T-helper 2 cell (primary cell): ENCODE results near the gene BCL2.

Source experiments
- DNase-seq, 5 experiments: peaks; one replicate each; pipeline versions ENCODE4 v3.0.0 to v3.0.0-alpha.2; 2012 to 2022

BCL2 gene

DNA sequence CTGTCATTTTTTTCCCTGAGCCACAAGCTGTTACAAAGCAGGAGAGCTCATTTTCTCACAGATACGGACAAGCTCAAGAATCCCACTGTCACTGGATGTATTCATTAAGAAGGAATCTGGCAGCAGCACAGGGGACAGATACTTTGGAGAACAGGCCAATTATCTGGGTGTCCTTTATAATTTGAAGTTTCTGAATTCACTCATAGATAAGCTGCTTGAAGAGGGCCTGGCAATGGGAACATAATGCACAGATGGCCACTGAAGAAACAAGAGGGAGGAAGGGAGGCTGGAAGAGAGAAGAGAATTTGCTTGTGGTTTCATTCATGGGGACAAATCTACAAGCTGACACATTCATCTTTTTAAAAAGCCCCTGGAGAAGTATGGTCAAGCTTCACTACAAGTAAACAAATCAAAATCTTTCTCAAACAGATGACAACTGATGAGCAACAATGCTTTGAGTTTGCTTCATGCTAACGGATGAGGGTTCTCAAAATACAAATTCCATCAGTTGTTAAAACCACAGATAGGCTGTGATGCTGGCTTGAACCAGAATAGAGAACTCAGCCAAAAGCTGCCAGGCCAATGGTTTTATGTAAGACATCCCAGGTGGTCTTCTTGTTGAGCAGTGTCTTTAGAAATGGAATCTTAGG lies 11.9 kb downstream of the BCL2 start:
- DNase-seq: no peak

DNA sequence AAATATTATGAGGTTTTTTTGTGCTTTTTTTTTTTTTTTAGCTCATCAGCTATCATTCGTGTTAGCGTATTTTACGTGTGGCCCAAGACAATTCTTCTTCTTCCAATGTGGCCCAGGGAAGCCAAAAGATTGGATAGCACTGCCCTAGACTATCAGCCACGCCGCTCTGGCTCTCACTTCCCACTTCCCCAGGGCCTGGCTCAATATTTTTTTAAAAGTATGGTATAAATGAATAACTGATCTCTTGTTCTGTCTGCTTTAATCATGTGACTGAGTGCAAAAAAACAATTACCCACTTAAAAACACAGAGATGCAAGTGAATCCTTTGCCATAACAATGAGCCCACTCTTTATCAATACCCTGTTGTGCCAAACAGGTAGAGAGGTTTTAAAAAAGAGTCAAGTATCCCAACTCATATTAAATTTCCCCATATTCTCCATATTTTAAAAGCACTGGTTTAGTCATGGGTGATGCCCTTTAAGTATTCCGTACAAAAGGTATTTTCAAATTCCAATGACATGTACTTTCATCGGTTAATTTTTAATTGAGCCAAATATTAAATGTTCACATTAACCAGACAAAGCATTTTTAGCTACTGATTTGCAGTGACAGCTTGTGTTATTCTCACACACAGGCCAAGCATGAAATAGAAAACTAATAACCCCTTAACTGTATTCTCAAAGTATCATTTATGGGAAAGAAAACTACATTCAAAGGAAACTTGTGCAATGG lies 12.6 kb downstream of the BCL2 start:
- DNase-seq: no peak

DNA sequence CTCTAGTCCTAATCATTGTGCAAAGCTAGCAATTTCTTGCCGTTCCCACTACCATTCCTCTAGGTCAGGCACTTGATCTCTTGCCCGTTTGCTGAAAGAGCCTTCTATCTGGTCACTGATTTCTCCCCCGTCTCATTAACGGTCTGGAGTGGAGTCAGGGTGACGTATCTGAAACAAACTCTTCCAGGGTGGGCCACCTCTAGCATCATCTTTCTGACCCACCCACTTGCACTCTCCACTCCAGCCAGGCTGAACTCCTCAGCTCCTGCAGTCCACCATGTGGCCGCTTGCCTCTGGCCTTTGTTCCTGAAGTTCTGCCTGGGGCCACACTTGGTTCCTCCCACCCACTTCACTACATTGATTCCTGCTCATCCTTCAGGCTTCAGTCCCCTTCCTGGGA lies 13.3 kb downstream of the BCL2 start:
- DNase-seq: no peak

DNA sequence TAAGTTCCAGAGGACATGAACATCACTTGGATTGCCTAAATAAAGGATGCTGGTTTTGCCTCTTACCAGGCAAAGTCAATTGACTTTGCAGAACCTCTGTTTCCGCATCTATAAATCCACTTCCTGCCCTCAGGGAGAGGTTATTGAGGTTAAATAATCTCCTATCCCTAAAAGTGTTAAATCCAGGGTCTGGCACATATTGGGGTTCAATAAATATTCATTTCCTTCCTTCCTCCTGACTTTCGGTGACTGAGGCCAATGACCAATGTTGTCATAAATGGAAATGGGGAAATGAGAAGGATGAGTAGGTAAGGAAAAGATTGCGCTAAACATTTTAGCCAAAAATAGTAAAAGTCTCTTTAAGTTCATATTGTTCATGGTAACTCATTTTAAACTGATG lies 16.0 kb downstream of the BCL2 start:
- peak in 1 of 5 experiments; percentile 36 for DNase-seq

DNA sequence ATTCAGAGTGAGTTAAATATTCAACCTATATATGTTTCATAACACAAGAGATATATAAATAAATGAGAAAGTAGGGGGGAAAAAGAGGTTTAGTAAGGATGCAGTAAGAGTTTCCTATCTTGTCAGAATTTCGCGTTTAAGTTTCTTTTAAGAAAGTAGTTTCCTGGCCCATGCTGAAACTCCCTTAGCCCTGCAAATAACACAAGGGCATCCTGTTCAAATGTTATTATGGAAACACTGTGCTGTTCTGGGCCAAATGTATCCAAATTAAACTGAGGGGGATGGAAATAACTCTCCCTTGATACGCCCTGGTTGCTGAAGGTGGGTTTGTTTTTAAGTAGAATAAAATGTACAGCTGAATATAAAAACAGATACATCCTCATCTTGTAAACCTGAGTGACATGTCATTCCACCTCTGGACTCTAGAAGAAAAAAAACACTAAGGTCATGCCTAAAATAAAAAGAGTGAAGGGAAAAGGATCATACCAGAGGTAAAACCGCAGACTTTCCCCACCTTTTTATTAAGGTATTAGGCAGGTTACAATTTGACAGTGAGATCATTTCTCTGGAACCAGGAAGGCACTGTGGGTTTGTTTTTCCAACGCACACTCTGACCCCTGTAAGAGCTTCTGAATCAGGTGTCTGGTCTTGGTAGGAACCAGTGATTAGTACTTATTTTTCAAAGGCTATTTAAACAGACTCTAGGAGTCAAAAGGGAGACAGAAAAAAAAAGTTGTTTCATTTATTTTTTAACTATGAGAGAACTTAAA lies 16.7 kb downstream of the BCL2 start:
- no peak for DNase-seq

DNA sequence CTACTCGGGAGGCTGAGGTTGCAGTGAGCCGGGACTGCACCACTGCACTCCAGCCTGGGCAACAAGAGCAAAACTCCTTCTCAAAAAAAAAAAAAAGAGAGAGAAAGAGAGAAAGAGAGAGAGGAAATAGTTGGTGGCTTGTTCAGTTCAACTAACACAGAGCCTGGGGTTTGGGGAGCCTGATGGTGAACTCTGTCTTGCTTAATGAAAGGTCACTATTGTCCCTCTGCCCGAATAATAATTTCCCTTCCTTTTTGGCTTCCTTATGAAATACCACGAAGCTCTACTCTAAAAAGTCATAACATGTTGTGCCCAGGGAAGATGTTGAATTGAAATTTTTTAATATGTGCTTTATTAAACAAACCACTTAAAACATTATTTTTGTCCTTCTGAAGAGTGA lies 17.3 kb downstream of the BCL2 start:
- no peak for DNase-seq

DNA sequence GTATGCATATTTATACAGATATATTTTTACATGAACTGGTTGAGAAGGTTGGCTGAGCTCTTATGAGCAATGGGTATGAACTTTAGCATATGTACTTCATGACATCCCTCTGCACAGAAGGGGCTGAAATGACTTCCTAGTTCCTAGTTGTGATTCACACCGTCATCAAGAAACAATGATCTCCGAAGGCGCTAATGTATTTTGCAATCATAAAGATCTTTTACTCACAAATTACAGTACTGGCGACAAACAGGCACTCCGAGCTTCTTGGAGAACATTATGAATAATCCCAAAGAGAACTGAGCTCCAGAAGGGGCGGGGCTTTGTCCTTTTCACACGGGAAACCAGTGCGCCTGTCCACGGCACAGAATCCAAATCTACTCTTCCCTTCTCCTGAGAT lies 18.1 kb downstream of the BCL2 start:
- no peak for DNase-seq

DNA sequence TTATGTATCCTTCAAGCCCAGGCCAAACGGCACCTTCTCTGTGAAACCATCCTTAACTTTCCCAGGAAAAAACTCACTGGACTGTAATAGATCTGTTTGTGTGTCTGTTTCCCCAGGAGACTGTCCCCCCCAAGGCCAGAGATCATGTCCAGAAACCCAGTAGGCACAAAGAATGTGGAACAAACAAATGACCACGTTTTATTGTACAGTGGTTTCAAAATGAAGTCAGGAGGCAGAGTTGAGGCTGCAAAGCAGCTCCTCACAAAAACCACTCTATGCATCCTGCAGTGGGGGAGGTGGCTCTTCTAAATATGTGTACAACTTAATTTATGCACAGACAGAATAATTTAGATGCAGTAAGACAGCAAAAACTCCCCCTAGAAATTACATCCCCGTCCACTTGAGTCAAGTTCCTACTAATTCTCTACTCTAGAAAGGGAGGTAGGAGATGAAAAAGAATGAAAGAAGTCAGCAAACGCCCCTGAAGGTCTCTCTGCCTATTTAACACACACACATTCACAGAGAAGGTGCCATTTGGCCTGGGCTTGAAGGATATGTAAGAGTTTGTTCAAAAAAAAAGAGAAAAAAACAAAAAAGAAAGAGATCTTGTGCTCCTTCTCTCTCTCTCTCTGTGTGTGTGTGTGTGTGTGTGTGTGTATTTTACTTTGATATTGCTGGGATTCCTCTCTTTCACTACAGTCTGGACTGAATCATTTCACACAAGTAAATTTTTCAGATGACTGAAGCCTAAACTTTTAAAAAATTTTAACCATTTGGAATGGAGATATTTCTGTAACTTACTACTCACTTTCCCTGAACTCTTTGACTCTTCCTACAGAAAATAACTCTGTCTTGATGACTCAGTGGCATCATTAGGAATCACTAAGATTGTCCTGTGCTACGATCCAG lies 19.5 kb downstream of the BCL2 start:
- peak in 1 of 5 experiments; percentile 92 for DNase-seq

DNA sequence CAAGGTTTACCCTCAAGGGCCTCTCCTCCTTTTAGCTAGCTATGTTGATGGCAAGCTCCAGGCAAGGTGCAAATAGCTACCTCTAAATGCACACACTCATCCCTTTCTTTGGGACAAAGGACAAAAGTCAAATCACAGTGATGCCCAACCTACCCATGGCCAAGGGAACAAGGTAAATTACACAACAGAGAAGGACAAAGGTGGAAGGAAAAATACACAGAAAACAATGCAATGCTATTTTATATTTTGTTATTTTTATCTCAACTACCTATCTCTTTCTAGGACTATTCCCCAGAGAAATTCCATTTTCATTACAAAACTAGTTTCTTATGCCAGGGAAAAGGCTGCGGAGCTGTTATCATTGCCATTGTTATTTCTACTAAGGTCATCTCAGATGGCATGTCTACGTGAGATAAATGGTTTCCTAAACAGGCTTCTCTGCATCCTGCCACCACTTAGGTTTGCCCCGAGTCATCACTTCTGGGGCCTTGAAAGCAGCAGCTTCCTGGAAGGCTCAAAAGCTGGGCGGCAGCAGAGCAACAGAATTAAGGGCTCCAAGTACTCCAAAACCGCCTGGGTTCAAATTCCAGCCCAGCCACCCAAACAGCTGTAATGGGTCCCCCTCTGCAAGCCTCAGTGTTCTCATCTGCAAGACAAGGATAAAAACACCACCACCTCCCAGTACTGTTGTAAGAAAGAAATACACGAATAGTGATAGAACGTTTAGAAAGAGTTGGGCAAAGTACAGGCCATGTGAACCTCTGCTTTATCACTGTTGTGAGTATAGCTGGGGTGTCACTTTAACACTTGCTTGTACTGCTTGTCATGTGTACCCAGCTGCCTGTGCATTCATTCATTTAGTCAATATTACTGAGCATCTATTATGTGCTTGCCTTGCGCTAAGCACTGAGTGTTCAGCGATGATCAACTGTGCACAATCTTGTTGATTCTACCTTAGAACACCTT lies 20.9 kb downstream of the BCL2 start:
- peak in 1 of 5 experiments; percentile 83 for DNase-seq

DNA sequence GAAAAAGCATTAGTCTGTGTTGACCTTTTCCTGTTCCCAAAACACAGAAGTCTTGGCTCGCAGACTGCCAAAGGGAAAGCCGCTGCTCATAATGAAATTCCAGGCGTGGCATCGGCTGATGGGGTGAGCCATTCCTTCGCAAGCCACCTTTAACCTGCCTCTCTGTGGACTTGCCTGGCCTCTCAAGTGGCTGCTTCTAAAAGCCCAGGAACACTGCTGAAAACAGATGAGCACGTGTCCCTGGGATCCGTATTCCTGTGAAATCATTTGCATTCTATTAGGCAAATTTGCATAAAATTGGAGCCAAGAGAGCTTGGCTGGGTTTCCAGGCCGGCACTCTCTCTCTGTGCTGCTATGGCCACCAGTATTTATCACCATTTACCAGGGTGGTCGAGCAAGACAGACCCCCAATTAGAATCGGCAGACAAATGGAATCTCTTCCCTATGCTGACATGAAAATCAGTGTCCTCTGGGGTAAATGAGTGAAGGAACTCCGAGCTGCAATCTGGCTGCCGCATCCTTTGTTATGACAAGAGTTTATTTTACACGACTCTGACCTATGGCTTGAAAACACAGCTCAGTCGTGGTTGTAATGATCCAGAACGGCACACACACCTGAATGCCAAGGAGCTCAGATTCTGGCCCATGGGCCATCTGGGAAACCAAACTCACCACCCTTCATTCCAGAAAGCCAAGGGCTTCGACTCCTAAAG lies 21.7 kb downstream of the BCL2 start:
- no peak for DNase-seq

DNA sequence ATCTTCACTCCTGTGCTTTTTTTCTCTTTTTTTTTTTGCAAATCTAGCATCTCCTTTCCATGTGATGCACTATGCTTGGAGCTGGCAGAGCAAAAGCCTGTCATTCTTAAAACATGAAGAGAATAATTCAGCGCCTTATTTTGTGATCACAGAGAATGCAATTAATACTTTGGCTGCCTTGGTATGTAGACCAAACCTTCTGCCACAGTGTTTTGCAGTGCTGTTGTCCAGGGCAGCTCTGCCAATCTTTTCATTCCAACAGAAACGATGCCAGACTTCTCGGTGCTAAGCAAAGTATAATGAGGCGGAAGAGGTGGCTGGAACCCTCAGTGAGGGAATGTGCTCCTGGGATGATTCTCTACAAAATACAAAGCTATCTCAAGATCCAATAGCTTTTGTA lies 25.6 kb downstream of the BCL2 start:
- no peak for DNase-seq

DNA sequence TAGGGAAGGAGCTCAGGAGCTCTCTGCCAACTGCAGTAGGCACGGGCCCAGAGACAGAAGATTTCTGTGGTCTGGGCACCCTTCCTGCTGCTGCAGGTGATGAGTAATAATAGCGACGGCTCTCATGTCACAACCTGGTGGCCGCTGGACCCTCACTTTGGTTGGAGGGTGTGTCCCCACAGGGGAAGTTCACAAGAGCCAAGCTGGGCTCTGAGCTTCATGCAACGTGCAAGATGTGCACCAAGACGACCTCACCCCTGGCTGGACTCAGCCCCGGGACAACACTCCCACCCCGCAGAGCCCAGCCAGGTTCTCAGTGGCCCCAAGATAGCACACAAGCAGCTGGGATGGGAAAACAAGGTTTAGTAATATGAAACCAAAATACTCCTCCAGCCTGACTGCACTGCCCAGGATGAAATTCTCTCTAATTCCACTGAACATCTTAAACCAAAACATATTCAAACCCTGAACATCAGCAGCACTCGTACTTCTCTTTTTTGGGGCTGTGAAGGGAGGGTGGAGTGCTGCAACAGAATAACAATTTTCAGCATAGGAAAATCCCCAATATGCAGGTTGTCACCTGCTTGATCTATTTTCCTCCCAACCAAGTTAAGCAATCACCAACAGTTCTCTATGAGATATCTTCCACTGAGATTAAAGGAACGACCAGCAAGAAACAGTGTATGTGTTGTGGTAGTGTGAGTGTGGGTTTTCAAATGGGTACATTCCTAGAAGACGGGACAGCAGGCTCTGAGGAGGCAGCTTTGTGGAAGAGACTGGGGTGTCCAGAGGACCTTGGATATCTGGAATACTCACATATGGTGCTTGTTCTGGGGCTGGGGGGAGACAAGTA lies 26.5 kb downstream of the BCL2 start:
- DNase-seq: peak in 1 of 5 experiments; percentile 75

DNA sequence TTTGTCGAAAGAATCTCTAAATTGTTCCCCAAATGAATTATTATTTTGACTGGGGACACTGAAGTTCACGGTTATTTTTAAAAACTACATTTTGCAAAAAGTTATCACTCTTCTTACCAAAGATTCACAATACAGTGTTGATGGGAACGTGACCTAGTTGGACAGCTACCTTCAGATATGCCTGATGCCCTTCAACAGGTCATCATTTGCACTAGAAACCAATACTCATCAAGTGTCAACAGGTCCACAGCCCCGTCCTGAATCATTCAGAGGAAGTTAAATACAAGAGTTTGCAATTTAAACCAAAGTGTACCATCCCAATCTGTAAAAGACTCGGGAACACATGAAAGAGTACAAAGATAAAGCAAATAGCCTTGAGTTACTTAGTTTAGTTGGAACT lies 28.3 kb downstream of the BCL2 start:
- no peak for DNase-seq

DNA sequence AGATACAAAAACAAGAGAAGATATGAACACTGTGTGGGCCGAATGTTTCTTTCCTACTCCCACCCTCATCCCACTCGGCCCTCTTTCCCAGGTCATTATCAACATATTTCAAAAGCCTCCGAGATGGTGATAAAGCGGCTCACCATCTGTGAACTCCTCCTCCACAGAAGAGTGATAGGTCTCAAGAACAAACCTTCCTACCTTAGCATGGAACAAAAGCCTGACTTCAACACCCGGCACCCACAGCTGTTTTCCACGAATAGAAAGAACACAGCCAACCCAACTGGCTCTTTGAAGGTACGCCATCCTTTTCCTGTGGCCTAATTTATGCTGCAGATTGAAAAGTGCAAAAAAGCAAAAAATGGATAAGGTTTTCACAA lies 28.8 kb downstream of the BCL2 start:
- peak in 3 of 5 experiments; percentile 15 to 66 (median 38) for DNase-seq

DNA sequence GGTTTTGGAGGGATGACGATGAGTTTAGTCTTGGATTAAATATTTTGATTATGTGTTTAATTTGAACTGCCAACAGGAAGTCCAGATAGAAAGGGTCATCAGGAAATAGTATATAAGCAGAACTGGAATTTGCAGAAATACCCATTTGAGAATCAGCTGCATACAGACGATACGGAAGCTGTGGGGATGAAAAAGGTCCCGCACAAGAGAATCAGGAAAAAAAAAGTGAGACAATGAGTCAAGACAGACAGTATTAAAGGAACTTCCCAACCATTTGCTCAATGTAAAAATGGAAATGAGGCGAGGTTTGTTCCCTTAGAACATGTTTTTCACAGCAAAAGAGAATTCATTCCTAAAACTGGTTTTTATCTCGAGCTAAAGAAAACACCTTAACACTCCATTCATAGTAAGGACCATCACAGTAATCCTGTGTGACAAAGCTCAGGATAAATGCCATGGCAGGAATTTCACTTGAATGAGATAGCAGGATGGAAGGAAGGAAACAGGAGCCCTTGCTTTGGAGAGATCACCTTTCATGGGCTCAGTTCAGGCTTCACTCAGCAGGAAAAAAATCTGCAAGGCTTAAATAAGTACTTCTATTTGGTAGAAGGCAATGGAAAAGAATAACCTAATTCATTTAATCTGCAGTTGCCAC lies 29.3 kb downstream of the BCL2 start:
- DNase-seq: no peak

DNA sequence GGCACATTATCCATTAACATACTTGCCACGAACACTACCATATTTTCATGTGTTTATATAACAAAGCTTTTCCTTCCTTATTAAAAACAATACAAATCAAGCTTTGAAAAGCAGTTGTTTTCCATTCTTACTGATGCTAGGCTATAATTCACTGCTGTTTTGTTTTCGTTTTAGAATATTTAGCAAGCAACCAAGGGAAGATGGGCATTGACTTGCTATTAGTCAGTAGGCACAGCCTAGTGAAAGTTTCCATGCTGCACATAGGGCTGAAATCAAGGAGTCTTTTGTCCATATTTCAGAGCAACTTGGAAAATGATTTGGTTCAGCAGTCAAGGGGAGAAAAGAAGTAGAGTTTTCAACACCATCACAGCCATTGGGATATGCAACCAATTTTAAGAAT lies 31.3 kb downstream of the BCL2 start:
- DNase-seq: no peak

DNA sequence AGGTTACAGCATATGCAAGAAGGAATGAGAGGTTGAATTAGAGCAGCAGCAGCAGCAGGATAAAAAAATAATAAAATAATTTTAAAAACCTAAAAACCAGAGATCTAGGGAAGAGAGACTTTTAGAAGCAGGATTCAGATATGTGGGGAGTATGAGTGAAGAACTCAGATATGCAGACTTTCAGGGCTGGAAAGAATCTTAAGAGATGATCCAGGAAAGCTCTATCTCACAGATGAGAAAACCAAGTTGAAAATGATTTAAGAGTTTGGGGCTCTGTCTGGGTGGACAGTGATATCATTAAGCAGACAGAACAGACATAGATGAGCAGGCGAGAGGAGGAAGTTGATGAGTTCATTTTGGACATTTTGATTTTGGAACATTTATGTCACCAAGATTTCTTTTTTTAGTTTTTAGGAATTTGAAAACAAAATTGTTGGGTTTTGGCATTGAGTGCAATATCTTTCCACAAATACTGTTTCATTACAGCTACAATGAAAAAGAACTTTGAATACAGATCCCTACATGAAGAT lies 31.8 kb downstream of the BCL2 start:
- DNase-seq: no peak

DNA sequence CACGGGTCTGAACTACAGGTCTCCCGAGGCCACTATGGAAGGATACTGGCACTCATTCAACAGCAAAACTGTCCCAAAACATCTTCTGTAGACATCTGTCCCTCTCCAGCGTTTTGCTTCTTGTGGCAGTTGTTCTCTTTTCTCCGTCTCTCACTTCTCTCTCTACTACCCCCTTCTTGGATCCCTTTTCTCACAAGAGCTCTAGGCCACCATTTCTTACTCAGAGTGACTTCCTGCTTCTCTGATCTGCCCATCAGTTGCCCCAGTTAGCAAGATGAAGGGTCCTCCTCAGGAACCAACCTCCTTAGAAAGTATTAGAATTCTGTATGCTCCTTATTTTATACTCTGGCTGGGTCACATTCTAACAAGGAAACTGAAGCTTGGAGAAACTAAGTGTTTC lies 32.6 kb downstream of the BCL2 start:
- DNase-seq: no peak
